Small intestine (tissue), 7 donors: ENCODE measurements around the gene CMC2. TPM values are rescaled to one million over a fixed set of nuclear protein-coding genes. Genes with fewer than 3 reads are reported as not detected.

Source experiments
- DNase-seq, 2 donors: peaks; one replicate each; pipeline versions ENCODE4 v3.0.0 to v3.0.0-alpha.2; 2013
- FAIRE-seq: peaks from 2 replicates; lab custom pipeline; 2012; peaks lifted over from hg19 to GRCh38; lab: Jason Lieb, UNC
- H3K27ac ChIP-seq, 3 donors: one replicate each; pipeline ENCODE4 v1.5.1; 2013; ENCODE audit warnings: low read length in 2 of 3, mild to moderate bottlenecking in 2 of 3, control low read depth in 1 of 3, inconsistent platforms in 1 of 3, low read depth in 1 of 3, moderate library complexity in 1 of 3
- H3K27me3 ChIP-seq, 3 donors: one replicate each; pipeline ENCODE4 v1.6.1; 2013; ENCODE audit warnings: low read length in 3 of 3, inconsistent platforms in 1 of 3; ENCODE audit not compliant: control insufficient read depth in 3 of 3, insufficient read depth in 3 of 3
- H3K36me3 ChIP-seq, 3 donors: one replicate each; pipeline ENCODE4 v1.6.1; 2013; ENCODE audit warnings: low read length in 3 of 3, inconsistent platforms in 1 of 3, low read depth in 1 of 3, mild to moderate bottlenecking in 1 of 3, moderate library complexity in 1 of 3; ENCODE audit not compliant: control insufficient read depth in 3 of 3, insufficient read depth in 2 of 3
- H3K4me1 ChIP-seq, 3 donors: one replicate each; pipeline ENCODE4 v1.6.1; 2013; ENCODE audit warnings: low read length in 2 of 3, inconsistent platforms in 1 of 3, low read depth in 1 of 3, mild to moderate bottlenecking in 1 of 3, moderate library complexity in 1 of 3; ENCODE audit not compliant: control insufficient read depth in 3 of 3, insufficient read depth in 2 of 3
- H3K4me3 ChIP-seq, 3 donors: one replicate each; pipeline ENCODE4 v1.5.1; 2013; ENCODE audit warnings: low read length in 3 of 3, control low read depth in 1 of 3, inconsistent platforms in 1 of 3, low read depth in 1 of 3, mild to moderate bottlenecking in 1 of 3, moderate library complexity in 1 of 3
- H3K9me3 ChIP-seq, 2 donors: one replicate each; pipeline ENCODE4 v1.6.1; 2013; ENCODE audit warnings: low read depth in 1 of 2, low read length in 1 of 2; ENCODE audit not compliant: control insufficient read depth in 2 of 2, insufficient read depth in 1 of 2
- WGBS, 3 donors: extraction: QIAGEN DNeasy Blood & Tissue Kit; methylation state at CpG; one replicate each; pipeline ENCODE4 v1.1.7; 2013; 5-methylcytosine and 5-hydroxymethylcytosine counted together
- polyA plus RNA-seq, 4 donors: library from polyadenylated mRNA; stranded (reverse) in 3 of 4; unstranded in 1 of 4; fragments of 200-250 nt in 3 of 4; fragments of 120-200 nt in 1 of 4; gene quantifications; one replicate each; pipeline versions ENCODE4 v1.2.1 to v1.2.3, GENCODE V29; 2013
- donor health status: healthy with polysubstance abuse.
- donor health status: control.
- donor health status: control.
- donor health status: Bipolar disorder and iron deficiency.
- donor health status: healthy.

Gene CMC2
- polyA plus RNA-seq, 4 donors = 50.0 to 140 (median 125) TPM

DNA sequence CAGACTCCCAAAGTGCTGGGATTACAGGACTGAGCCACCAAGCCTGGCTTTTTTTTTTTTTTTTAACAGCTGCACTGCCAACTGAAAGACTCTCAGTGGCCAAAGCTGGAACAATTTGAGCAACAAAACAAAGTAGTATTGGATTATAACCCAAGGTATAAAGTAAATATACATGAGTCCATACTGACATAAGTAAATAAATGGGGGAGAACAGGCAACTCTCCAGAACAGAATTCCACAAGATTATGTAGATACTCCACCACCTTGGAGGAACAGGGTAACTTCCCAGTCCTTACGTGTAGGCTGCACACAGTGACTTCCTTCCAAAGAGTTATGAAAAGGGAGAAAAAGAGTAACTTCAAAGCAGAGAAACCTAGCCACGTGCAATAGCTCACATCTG lies 15.7 kb downstream of the CMC2 start:
- H3K27me3 ChIP-seq = no peaks in the 10 kb centered on the region
- H3K9me3 ChIP-seq = no peaks in the 10 kb centered on the region
- peaks cover 3 to 4% (median 3%) of the 10 kb centered on the region in 3 donors for H3K4me1 ChIP-seq
- no peak overlapping the region for H3K27ac ChIP-seq
- no peak for FAIRE-seq
- DNase-seq = no peak
- 86 to 90% (median 88%) methylated on average over 2 of the region's 2 CpGs for WGBS, 3 donors
- no peak overlapping the region for H3K4me3 ChIP-seq
- H3K36me3 ChIP-seq = peaks cover 0 to 9% (median 2%) of the 10 kb centered on the region in 3 donors

- Histone ChIP-seq H3K4me3 (no peak overlapping the region), H3K27ac (no peak overlapping the region), H3K36me3 (peaks cover 0 to 9% (median 2%) of the 10 kb centered on the region in 3 donors), H3K9me3 (no peaks in the 10 kb centered on the region), H3K4me1 (peaks cover 3 to 4% (median 3%) of the 10 kb centered on the region in 3 donors), H3K27me3 (no peaks in the 10 kb centered on the region)
- 89 to 92% (median 91%) methylated on average over 3 of the region's 3 CpGs for WGBS, 3 donors
- FAIRE-seq (no peak), DNase-seq (no peak)
These were observed 16.1 kb downstream of the CMC2 start for GRCh38 chr16:80990577-80990976.

GRCh38 chr16:80989801-80990200 lies 16.9 kb downstream of the CMC2 start:
- WGBS, 3 donors = 5 to 24% (median 23%) methylated on average over 2 of the region's 2 CpGs
- Histone ChIP-seq H3K36me3 (peaks cover 0 to 7% (median 2%) of the 10 kb centered on the region in 3 donors), H3K9me3 (no peaks in the 10 kb centered on the region), H3K27ac (no peak overlapping the region), H3K4me1 (peaks cover under 1 to 4% (median 3%) of the 10 kb centered on the region in 3 donors), H3K4me3 (no peak overlapping the region), H3K27me3 (no peaks in the 10 kb centered on the region)
- DNase-seq = no peak
- FAIRE-seq = no peak

DNA sequence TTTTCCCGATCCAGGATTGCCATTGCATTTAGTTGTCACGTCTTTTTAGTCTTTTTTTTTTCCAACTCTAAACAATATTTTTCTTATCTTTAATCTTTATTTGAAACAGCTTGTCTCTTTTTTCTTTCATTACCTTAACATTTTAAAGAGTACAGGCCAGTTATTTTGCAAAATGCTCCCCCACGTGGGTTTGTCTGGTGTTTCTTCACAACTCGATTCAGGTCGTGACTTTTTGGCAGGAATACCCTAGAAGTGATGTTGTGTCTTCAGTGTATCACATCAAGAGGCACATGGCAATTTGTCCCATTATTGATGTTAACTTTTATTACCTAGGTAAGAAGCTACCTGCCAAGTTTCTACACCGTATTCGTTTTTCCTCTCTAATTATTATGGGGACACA lies 17.9 kb downstream of the CMC2 start:
- H3K36me3 ChIP-seq = peaks cover 0 to 6% (median 2%) of the 10 kb centered on the region in 3 donors
- H3K27me3 ChIP-seq = no peaks in the 10 kb centered on the region
- no peak overlapping the region for H3K27ac ChIP-seq
- WGBS, 3 donors = 36 to 60% (median 46%) methylated on average over 7 of the region's 7 CpGs
- no peaks in the 10 kb centered on the region for H3K9me3 ChIP-seq
- FAIRE-seq (no peak), DNase-seq (no peak)
- H3K4me3 ChIP-seq = no peak overlapping the region
- H3K4me1 ChIP-seq = peaks cover 0 to 4% (median 3%) of the 10 kb centered on the region in 3 donors

- no peak for DNase-seq
- FAIRE-seq = no peak
- Histone ChIP-seq H3K4me3 (no peak overlapping the region), H3K27me3 (no peaks in the 10 kb centered on the region), H3K36me3 (peaks cover 0 to 8% (median 2%) of the 10 kb centered on the region in 3 donors), H3K9me3 (no peaks in the 10 kb centered on the region), H3K4me1 (peaks cover 0 to 3% (median 0%) of the 10 kb centered on the region in 3 donors), H3K27ac (no peak overlapping the region)
- 80 to 92% (median 92%) methylated on average over 2 of the region's 2 CpGs for WGBS, 3 donors
These were observed 20.1 kb downstream of the CMC2 start for GRCh38 chr16:80986557-80986956.

- H3K27ac ChIP-seq = no peak overlapping the region
- DNase-seq = no peak
- H3K27me3 ChIP-seq = no peaks in the 10 kb centered on the region
- H3K4me1 ChIP-seq = peaks cover 0 to 3% (median 0%) of the 10 kb centered on the region in 3 donors
- FAIRE-seq = no peak
- no peaks in the 10 kb centered on the region for H3K9me3 ChIP-seq
- H3K4me3 ChIP-seq = no peak overlapping the region
- H3K36me3 ChIP-seq = peaks cover 0 to 6% (median 2%) of the 10 kb centered on the region in 3 donors
- 36 to 60% (median 49%) methylated on average over 2 of the region's 2 CpGs for WGBS, 3 donors
These were observed 21.1 kb downstream of the CMC2 start for GRCh38 chr16:80985611-80986010.

- 69 to 77% (median 75%) methylated on average over 6 of the region's 6 CpGs for WGBS, 3 donors
- peak in 1 of 2 donors; percentile 23 for DNase-seq
- FAIRE-seq = no peak
These were observed 22.4 kb downstream of the CMC2 start for GRCh38 chr16:80984124-80984892.

GRCh38 chr16:80982646-80983045 lies 24.0 kb downstream of the CMC2 start:
- FAIRE-seq (no peak), DNase-seq (no peak)
- H3K27ac ChIP-seq = no peak overlapping the region

More at GRCh38 chr16:80984124-80984892, 22.4 kb downstream of the CMC2 start:
- peaks cover 0 to 3% (median 0%) of the 10 kb centered on the region in 3 donors for H3K4me1 ChIP-seq
- no peaks in the 10 kb centered on the region for H3K27me3 ChIP-seq
- no peaks in the 10 kb centered on the region for H3K9me3 ChIP-seq
- H3K4me3 ChIP-seq = no peak overlapping the region
- no peak overlapping the region for H3K27ac ChIP-seq
- H3K36me3 ChIP-seq = peaks cover 0 to 14% (median 4%) of the 10 kb centered on the region in 3 donors

More at GRCh38 chr16:80982646-80983045, 24.0 kb downstream of the CMC2 start:
- Histone ChIP-seq H3K4me1 (peaks cover 0 to 3% (median 0%) of the 10 kb centered on the region in 3 donors), H3K27me3 (no peaks in the 10 kb centered on the region), H3K36me3 (peaks cover 0 to 15% (median 4%) of the 10 kb centered on the region in 3 donors), H3K4me3 (no peak overlapping the region), H3K9me3 (no peaks in the 10 kb centered on the region)
- 71 to 73% (median 72%) methylated on average over 4 of the region's 4 CpGs for WGBS, 3 donors
